ENCODE results near the gene EYA3.

The EYA3 gene

GRCh38 chr1:27994060-27994459, 94.3 kb downstream of the EYA3 start:
- no peak for ATAC-seq
- TF ChIP-seq, protein P1, sequence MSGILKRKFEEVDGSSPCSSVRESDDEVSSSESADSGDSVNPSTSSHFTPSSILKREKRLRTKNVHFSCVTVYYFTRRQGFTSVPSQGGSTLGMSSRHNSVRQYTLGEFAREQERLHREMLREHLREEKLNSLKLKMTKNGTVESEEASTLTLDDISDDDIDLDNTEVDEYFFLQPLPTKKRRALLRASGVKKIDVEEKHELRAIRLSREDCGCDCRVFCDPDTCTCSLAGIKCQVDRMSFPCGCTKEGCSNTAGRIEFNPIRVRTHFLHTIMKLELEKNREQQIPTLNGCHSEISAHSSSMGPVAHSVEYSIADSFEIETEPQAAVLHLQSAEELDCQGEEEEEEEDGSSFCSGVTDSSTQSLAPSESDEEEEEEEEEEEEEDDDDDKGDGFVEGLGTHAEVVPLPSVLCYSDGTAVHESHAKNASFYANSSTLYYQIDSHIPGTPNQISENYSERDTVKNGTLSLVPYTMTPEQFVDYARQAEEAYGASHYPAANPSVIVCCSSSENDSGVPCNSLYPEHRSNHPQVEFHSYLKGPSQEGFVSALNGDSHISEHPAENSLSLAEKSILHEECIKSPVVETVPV (CRISPR knock-in tag; IDR thresholded peaks at IDR 0.05) = no peak
- TF ChIP-seq ZFP30 (CRISPR knock-in tag; IDR thresholded peaks at IDR 0.05) = no peak
- TF ChIP-seq TSHZ2 (CRISPR knock-in tag; IDR thresholded peaks at IDR 0.05) = no peak
- TF ChIP-seq, protein P2, sequence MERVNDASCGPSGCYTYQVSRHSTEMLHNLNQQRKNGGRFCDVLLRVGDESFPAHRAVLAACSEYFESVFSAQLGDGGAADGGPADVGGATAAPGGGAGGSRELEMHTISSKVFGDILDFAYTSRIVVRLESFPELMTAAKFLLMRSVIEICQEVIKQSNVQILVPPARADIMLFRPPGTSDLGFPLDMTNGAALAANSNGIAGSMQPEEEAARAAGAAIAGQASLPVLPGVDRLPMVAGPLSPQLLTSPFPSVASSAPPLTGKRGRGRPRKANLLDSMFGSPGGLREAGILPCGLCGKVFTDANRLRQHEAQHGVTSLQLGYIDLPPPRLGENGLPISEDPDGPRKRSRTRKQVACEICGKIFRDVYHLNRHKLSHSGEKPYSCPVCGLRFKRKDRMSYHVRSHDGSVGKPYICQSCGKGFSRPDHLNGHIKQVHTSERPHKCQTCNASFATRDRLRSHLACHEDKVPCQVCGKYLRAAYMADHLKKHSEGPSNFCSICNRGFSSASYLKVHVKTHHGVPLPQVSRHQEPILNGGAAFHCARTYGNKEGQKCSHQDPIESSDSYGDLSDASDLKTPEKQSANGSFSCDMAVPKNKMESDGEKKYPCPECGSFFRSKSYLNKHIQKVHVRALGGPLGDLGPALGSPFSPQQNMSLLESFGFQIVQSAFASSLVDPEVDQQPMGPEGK (CRISPR knock-in tag; IDR thresholded peaks at IDR 0.05; ENCODE audit: borderline replicate concordance) = no peak
- no peak for TF ChIP-seq ZNF565 (CRISPR knock-in tag; conservative IDR thresholded peaks at IDR 0.05; ENCODE audit: low read depth)
- no peak for TF ChIP-seq RARB (CRISPR knock-in tag; IDR thresholded peaks at IDR 0.05)
- TF ChIP-seq CSDC2 (CRISPR knock-in tag; IDR thresholded peaks at IDR 0.05) = no peak
- no peak for TF ChIP-seq ZC3H10 (CRISPR knock-in tag; IDR thresholded peaks at IDR 0.05)
- no peak for TF ChIP-seq SNAI2 (CRISPR knock-in tag; IDR thresholded peaks at IDR 0.05)
- TF ChIP-seq, protein P3, sequence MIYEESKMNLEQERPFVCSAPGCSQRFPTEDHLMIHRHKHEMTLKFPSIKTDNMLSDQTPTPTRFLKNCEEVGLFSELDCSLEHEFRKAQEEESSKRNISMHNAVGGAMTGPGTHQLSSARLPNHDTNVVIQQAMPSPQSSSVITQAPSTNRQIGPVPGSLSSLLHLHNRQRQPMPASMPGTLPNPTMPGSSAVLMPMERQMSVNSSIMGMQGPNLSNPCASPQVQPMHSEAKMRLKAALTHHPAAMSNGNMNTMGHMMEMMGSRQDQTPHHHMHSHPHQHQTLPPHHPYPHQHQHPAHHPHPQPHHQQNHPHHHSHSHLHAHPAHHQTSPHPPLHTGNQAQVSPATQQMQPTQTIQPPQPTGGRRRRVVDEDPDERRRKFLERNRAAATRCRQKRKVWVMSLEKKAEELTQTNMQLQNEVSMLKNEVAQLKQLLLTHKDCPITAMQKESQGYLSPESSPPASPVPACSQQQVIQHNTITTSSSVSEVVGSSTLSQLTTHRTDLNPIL (CRISPR knock-in tag; IDR thresholded peaks at IDR 0.05; ENCODE audit: low read depth) = no peak
- TF ChIP-seq ARNTL (CRISPR knock-in tag; IDR thresholded peaks at IDR 0.05; ENCODE audit: borderline replicate concordance, low read depth) = no peak

DNA sequence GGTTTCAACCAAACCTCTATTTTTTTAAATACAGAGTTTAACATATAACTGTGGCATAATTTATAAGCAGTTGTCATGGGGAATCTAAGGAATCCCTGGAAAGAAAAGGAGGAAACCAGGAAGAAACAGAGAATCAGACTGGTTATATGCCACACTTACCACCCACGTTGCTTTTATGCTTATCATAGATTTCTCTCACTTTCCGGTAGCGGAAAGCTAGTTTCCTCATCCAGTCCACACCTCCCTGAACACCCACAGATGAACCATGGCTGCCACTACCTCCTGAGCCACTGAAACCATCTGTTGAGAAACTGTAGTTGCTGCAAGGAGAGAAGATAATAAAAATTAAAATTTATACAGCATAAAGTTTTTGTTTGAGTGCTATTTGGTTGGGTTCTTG, 95.2 kb downstream of the EYA3 start:
- TF ChIP-seq GLIS3 (CRISPR knock-in tag; IDR thresholded peaks at IDR 0.05) (no peak), RARB (CRISPR knock-in tag; IDR thresholded peaks at IDR 0.05) (no peak), TCF4 (CRISPR knock-in tag; IDR thresholded peaks at IDR 0.05; ENCODE audit: borderline replicate concordance) (no peak)
- no peak for ATAC-seq

- no peak for TF ChIP-seq PPARA (CRISPR knock-in tag; IDR thresholded peaks at IDR 0.05; ENCODE audit: borderline replicate concordance)
- no peak for TF ChIP-seq TCF4 (CRISPR knock-in tag; IDR thresholded peaks at IDR 0.05; ENCODE audit: borderline replicate concordance)
- TF ChIP-seq ZC3H10 (CRISPR knock-in tag; IDR thresholded peaks at IDR 0.05) = no peak
- no peak for ATAC-seq
Observed at GRCh38 chr1:27992276-27992675, 96.1 kb downstream of the EYA3 start.

- ATAC-seq = no peak
- TF ChIP-seq, protein P1 (CRISPR knock-in tag; IDR thresholded peaks at IDR 0.05) = no peak
- TF ChIP-seq ZNF8 (CRISPR knock-in tag; IDR thresholded peaks at IDR 0.05) (no peak), ZC3H10 (CRISPR knock-in tag; IDR thresholded peaks at IDR 0.05) (no peak), TCF4 (CRISPR knock-in tag; IDR thresholded peaks at IDR 0.05; ENCODE audit: borderline replicate concordance) (no peak), RARB (CRISPR knock-in tag; IDR thresholded peaks at IDR 0.05) (no peak), GLIS3 (CRISPR knock-in tag; IDR thresholded peaks at IDR 0.05) (no peak), CSDC2 (CRISPR knock-in tag; IDR thresholded peaks at IDR 0.05) (no peak), TOX (CRISPR knock-in tag; IDR thresholded peaks at IDR 0.05; ENCODE audit: borderline replicate concordance) (no peak), ZFP3 (CRISPR knock-in tag; IDR thresholded peaks at IDR 0.05) (no peak)
Observed at GRCh38 chr1:27990920-27991537, 97.4 kb downstream of the EYA3 start.

Data from SK-N-SH treated with all-trans-retinoic acid at 6 μM for 48 hours (cell line).